Measurements from ENCODE around the gene SYVN1.

DNA sequence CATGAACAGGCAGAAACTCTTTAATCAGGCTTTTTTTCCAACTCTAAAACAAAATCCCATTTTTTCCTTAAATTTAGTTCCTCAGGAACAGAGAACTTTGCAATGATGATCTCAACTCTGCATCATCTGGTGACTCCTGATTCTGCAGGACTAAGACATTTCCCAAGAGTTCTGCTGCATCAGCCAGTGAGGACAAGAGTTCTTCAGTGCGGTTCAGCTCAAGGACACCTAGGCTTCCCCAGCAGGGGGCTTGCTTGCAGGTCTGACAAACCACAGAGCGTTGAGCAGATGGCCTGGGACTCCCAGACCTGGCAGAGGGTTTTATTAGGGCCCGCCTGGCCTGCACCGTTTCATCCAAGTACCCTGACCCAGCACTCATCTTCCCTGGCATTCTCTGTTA, 56.9 kb downstream of the SYVN1 start:
- TF ChIP-seq POLR2A (IDR thresholded peaks at IDR 0.05) (no peak), CTCF (IDR thresholded peaks at IDR 0.05) (no peak)
